Pancreas (tissue), 10 donors: ENCODE results near the gene NSUN7. TPM values are rescaled to one million over a fixed set of nuclear protein-coding genes. Genes with fewer than 3 reads are reported as not detected.

Experiments
- ATAC-seq, 4 donors: fragments of 200-7000 bp; cut with Tn5 transposase; one replicate each; pipeline versions ENCODE4 v1.8.0 to v1.9.1; 2020; ENCODE audit warnings: mild to moderate bottlenecking in 4 of 4, moderate library complexity in 4 of 4
- DNase-seq, 6 donors: peaks; one replicate each; pipeline ENCODE4 v3.0.0-alpha.2; 2020
- FAIRE-seq: peaks from 2 replicates; lab custom pipeline; 2012; peaks lifted over from hg19 to GRCh38; lab: Jason Lieb, UNC
- H3K27ac ChIP-seq, 4 donors: fragments of 200-600 bp; sonication (generic); 1 replicate in 3 of 4; 2 replicates in 1 of 4; pipeline versions ENCODE4 v1.5.0 to v1.8.0; 2020
- H3K27me3 ChIP-seq, 4 donors: fragments of 200-600 bp; one replicate each; pipeline ENCODE4 v1.8.0; 2021
- H3K36me3 ChIP-seq, 3 donors: fragments of 200-600 bp; sonication (generic) in 1 of 3; one replicate each; pipeline versions ENCODE4 v1.5.0 to v1.8.0; 2020 to 2021
- H3K4me1 ChIP-seq, 3 donors: fragments of 200-600 bp; one replicate each; pipeline ENCODE4 v1.8.0; 2021
- H3K4me3 ChIP-seq, 4 donors: fragments of 200-600 bp; sonication (generic) in 2 of 4; one replicate each; pipeline versions ENCODE4 v1.5.0 to v1.8.0; 2020 to 2021
- H3K9me3 ChIP-seq, 4 donors: fragments of 200-600 bp; one replicate each; pipeline ENCODE4 v1.8.0; 2021
- CTCF ChIP-seq, 4 donors: fragments of 200-600 bp; sonication (generic) in 3 of 4; IDR thresholded peaks; one replicate each; pipeline versions ENCODE4 v1.5.0 to v1.8.0; 2021; ENCODE audit warnings: antibody characterized with exemption in 4 of 4
- WGBS, 2 donors: extraction: QIAGEN DNeasy Blood & Tissue Kit; methylation state at CpG; one replicate each; pipeline ENCODE4 v1.1.7; 2013; 5-methylcytosine and 5-hydroxymethylcytosine counted together
- intact Hi-C, 3 donors: fragments of 100-400 bp; cut with DNase I; formaldehyde crosslinking; loops; one replicate each; pipeline versions ENCODE4 v1.11.1 to v1.14.2; 2022
- polyA plus RNA-seq, 2 donors: library from polyadenylated mRNA; stranded (reverse); fragments of 200-250 nt; gene quantifications; one replicate each; pipeline ENCODE4 v1.2.3, GENCODE V29; 2013
- total RNA-seq, 6 donors: library from RNA; stranded (reverse); fragmentation: NEBNext Ultra II Directional in 4 of 6; extraction: Animal tissue kit (Norgen Biotek cat#: 25700) in 4 of 6; gene quantifications; one replicate each; pipeline versions ENCODE4 v1.2.1 to v1.2.4, GENCODE V29; 2021 to 2023
- donor health status: healthy with polysubstance abuse.
- donor health status: DM: no; HTN: no; CAD: no; lungs with moderate emphysema.
- donor health status: DM: no; HTN: no; CAD: no.
- donor health status: control.
- donor health status: control.
- donor health status: Bipolar disorder and iron deficiency.
- donor health status: DM: yes; HTN: yes; CAD: no.
- donor health status: DM: no; HTN: no; CAD: no.
- donor health status: DM: no; HTN: no; CAD: no.
- donor health status: DM: yes; HTN: yes; CAD: no.

The NSUN7 gene, protein sequence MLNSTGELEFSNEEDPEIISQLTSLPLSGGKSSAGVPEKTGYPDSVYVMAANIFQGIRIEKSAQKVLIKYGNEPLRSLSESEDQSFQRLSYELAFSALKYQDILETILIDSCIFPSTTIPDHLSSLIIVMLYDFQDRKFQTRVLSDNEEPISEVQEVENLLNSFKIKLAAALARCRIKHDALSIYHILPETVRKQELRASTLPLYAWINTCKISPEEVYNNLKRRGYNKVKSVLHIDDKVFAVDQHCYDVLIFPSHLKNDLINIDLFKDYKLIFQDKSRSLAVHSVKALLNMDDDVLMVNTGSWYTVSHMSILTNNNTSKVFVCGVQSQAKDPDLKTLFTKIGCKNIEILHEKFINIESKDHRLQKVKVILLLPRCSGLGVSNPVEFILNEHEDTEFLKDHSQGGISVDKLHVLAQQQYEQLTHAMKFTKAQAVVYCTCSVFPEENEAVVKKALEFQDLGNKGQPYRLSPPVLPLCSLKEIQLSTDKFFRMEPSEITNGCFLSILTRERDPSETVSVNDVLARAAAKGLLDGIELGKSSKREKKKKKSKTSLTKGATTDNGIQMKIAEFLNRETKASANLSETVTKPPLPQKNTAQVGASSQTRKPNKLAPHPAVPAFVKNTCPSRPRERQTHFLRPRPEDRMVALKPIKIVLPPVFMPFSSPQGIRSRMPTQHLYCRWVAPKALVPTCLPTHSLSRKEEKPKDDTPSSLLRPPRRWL
- total RNA-seq (1 to 10 TPM; 4.5 to 7.2 (median 6.3) TPM), polyA plus RNA-seq (10 to 100 TPM in 1 of 2 donors, 1 to 10 TPM in 1; 6.1 to 10.5 TPM)

GRCh38 chr4:40749717-40750460, at the start of gene NSUN7:
Gene NSUN7 (plus strand): TSS chr4:40749955. CDS start chr4:40750694, 739 bp downstream.
- FAIRE-seq = no peak
- DNase-seq = peak; percentile 89 to 96 (median 90)
- no peak for TF ChIP-seq CTCF (IDR thresholded peaks at IDR 0.05)
- H3K9me3 ChIP-seq = no peaks in the 10 kb centered on the region
- intact Hi-C loops = no loop called here
- no peaks in the 10 kb centered on the region for H3K4me1 ChIP-seq
- H3K4me3 ChIP-seq = peak within 1 kb of the TSS; percentile 46 to 82 (median 64)
- no peaks in the 10 kb centered on the region for H3K27me3 ChIP-seq
- H3K27ac ChIP-seq = peak within 1 kb of the TSS; percentile 47 to 78 (median 50)
- peak; percentile 93 to 96 (median 95) for ATAC-seq
- no peaks in the 10 kb centered on the region for H3K36me3 ChIP-seq
- 1% methylated on average over 73 to 75 of the region's 75 CpGs for whole genome bisulfite sequencing, 2 donors

GRCh38 chr4:40702137-40702799, 47.5 kb upstream of the NSUN7 start:
- intact Hi-C loops = no loop called here
- H3K4me3 ChIP-seq = no peak overlapping the region
- H3K36me3 ChIP-seq = no peaks in the 10 kb centered on the region
- no peaks in the 10 kb centered on the region for H3K4me1 ChIP-seq
- WGBS, 2 donors = 23 to 26% methylated on average over 5 of the region's 5 CpGs
- no peaks in the 10 kb centered on the region for H3K27me3 ChIP-seq
- H3K9me3 ChIP-seq = no peaks in the 10 kb centered on the region
- no peak for DNase-seq
- H3K27ac ChIP-seq = no peak overlapping the region
- TF ChIP-seq CTCF (IDR thresholded peaks at IDR 0.05) = no peak
- peak in 2 of 4 donors; percentile 11 to 46 for ATAC-seq
- FAIRE-seq = no peak

DNA sequence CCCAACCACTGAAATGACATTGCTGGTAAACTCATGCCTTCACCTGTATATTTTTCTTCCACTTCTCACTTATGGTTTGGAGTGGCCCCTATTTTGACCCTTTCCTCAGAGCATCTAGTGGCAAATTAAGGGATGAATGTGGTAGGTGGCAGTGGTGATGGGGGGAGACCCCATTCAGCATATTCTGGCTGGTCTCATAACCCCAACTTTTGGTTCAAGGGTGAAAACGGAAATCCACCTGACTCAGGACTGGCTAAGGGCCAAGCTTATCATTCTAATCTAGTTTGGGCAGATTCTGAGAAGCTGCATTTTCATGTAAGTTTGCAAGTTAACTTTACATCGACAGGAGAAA, 47.0 kb upstream of the NSUN7 start:
- no peaks in the 10 kb centered on the region for H3K27me3 ChIP-seq
- FAIRE-seq (no peak), DNase-seq (no peak), ATAC-seq (no peak)
- intact Hi-C loops = no loop called here
- H3K36me3 ChIP-seq = no peaks in the 10 kb centered on the region
- H3K4me3 ChIP-seq = no peak overlapping the region
- H3K9me3 ChIP-seq = no peaks in the 10 kb centered on the region
- TF ChIP-seq CTCF (IDR thresholded peaks at IDR 0.05) = no peak
- no peak overlapping the region for H3K27ac ChIP-seq
- WGBS, 2 donors = 13 to 15% methylated on average over 2 of the region's 2 CpGs
- H3K4me1 ChIP-seq = no peaks in the 10 kb centered on the region

DNA sequence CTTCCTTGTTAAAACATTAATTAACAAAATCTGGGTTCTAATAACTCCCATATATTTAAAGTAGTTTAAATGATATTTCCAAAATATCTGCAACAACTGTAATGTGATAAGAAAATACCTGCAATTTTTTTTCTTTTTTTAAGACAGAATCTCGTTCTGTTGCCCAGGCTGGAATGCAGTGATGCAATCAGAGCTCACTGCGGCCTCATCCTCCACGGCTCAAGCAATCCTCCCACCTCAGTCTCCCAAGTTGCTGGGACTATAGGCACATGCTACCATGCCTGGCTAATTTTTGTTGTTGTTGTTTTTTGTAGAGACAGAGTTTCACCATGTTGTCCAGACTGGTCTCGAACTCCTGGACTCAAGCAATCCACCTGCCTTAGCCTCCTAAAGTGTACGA, 45.7 kb upstream of the NSUN7 start:
- 83 to 86% methylated on average over 5 of the region's 5 CpGs for WGBS, 2 donors
- TF ChIP-seq CTCF (IDR thresholded peaks at IDR 0.05) = no peak
- Histone ChIP-seq H3K4me1 (no peaks in the 10 kb centered on the region), H3K9me3 (no peaks in the 10 kb centered on the region), H3K27me3 (no peaks in the 10 kb centered on the region), H3K36me3 (no peaks in the 10 kb centered on the region), H3K27ac (no peak overlapping the region), H3K4me3 (no peak overlapping the region)
- FAIRE-seq = no peak
- no peak for DNase-seq
- intact Hi-C loops = no loop called here
- no peak for ATAC-seq
